Thyroid gland (tissue), 4 donors: ENCODE data around the gene ST6GALNAC6.

Source experiments
- POLR2A ChIP-seq, 2 donors: fragments of 450-650 bp; IDR thresholded peaks; one replicate each; pipeline ENCODE4 v1.6.1; 2017; ENCODE audit warnings: antibody characterized with exemption in 2 of 2, mild to moderate bottlenecking in 2 of 2, moderate library complexity in 1 of 2
- TF ChIP-seq, protein P1 (sequence below), 6 experiments: fragments of 200-600 bp in 3 of 6; fragments of 450-650 bp in 3 of 6; sonication (generic) in 3 of 6; IDR thresholded peaks; one replicate each; pipeline ENCODE4 v1.5.1; 2016 to 2019; ENCODE audit warnings: antibody characterized with exemption in 6 of 6, mild to moderate bottlenecking in 2 of 6, inconsistent platforms in 1 of 6, moderate library complexity in 1 of 6

DNA sequence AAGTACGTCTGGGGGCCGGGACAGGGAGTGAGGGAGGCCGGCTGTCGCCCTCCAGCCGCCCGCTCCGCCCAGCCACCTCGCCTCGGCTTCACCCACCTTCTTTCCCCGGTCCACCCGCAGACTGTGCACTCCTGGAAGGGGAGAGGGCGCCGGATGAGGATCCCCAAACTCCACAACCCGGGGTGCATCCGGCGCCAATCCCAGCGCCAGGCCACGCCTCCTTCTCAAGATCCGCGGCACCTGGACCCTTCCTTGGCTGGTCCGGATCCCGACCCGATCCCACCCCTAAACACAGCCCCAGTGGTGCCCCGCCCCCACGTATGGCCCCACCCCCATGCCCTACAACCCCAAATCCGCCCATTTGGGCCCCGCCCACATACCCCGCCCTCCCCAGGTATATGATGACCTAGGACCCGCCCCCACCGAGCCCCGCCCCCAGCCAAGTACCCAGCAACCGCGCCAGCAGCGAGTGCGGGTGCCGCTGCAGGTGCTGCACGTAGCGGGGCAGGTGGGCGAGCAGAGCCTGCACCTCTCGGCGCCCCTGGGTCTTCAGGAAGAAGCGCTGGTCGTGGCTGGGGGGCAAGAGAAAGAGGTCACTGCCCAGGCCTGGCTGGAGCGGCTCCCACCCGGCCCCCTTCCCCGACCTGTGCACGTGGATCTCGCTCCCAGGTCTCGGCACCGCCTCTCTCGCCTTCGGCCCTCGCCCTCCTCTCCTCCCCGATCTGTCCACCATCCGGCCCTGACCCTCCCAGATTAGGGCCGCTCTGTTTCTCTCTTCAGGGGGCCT lies 28.0 kb upstream of the ST6GALNAC6 start:
- TF ChIP-seq, protein P1, sequence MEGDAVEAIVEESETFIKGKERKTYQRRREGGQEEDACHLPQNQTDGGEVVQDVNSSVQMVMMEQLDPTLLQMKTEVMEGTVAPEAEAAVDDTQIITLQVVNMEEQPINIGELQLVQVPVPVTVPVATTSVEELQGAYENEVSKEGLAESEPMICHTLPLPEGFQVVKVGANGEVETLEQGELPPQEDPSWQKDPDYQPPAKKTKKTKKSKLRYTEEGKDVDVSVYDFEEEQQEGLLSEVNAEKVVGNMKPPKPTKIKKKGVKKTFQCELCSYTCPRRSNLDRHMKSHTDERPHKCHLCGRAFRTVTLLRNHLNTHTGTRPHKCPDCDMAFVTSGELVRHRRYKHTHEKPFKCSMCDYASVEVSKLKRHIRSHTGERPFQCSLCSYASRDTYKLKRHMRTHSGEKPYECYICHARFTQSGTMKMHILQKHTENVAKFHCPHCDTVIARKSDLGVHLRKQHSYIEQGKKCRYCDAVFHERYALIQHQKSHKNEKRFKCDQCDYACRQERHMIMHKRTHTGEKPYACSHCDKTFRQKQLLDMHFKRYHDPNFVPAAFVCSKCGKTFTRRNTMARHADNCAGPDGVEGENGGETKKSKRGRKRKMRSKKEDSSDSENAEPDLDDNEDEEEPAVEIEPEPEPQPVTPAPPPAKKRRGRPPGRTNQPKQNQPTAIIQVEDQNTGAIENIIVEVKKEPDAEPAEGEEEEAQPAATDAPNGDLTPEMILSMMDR (IDR thresholded peaks at IDR 0.05) = no peak
- TF ChIP-seq POLR2A (IDR thresholded peaks at IDR 0.05) = no peak
